Endodermal cell (in vitro differentiated cells): ENCODE results near the gene PXT1. TPM values are rescaled to one million over a fixed set of nuclear protein-coding genes. Genes with fewer than 3 reads are reported as not detected.
A peak's percentile ranks its signal among the peaks of the same experiment; 100 is the strongest.

Source experiments
- DNase-seq: peaks from one replicate; pipeline ENCODE4 v3.0.0-alpha.2; 2017
- H3K27ac ChIP-seq: 2 replicates; pipeline ENCODE4 v1.5.1; 2013; ENCODE audit warnings: mild to moderate bottlenecking, low read depth, low read length, moderate library complexity
- H3K27me3 ChIP-seq: 2 replicates; pipeline ENCODE4 v1.6.1; 2013; ENCODE audit warnings: mild to moderate bottlenecking, low read length, moderate library complexity; ENCODE audit not compliant: insufficient read depth, control insufficient read depth, poor library complexity, severe bottlenecking
- H3K36me3 ChIP-seq: 2 replicates; pipeline ENCODE4 v1.7.0; 2013; ENCODE audit warnings: mild to moderate bottlenecking, low read length, moderate library complexity; ENCODE audit not compliant: control insufficient read depth, insufficient read depth
- H3K4me1 ChIP-seq: one replicate; pipeline ENCODE4 v1.7.0; 2013; ENCODE audit warnings: low read length; ENCODE audit not compliant: control insufficient read depth, insufficient read depth
- H3K4me3 ChIP-seq: 2 replicates; pipeline ENCODE4 v1.5.1; 2013; ENCODE audit warnings: mild to moderate bottlenecking, low read length, moderate library complexity
- H3K9ac ChIP-seq: 2 replicates; pipeline ENCODE4 v1.6.1; 2013; ENCODE audit warnings: mild to moderate bottlenecking, low read length, moderate library complexity; ENCODE audit not compliant: poor library complexity, severe bottlenecking; ENCODE audit errors: extremely low read depth
- H3K9me3 ChIP-seq: 2 replicates; pipeline ENCODE4 v1.6.1; 2013; ENCODE audit warnings: mild to moderate bottlenecking, low read length, moderate library complexity; ENCODE audit not compliant: control insufficient read depth
- H3K27ac Mint-ChIP-seq: 2 replicates; pipeline ENCODE4 v1.8.0; 2020; ENCODE audit warnings: mixed read lengths
- H3K27me3 Mint-ChIP-seq: 2 replicates; pipeline ENCODE4 v1.8.0; 2021; ENCODE audit warnings: mild to moderate bottlenecking, mixed read lengths; ENCODE audit not compliant: insufficient read depth
- H3K36me3 Mint-ChIP-seq: 2 replicates; pipeline ENCODE4 v1.8.0; 2020; ENCODE audit warnings: low read depth, mixed read lengths
- H3K4me1 Mint-ChIP-seq: 2 replicates; pipeline ENCODE4 v1.8.0; 2020; ENCODE audit warnings: mixed read lengths
- H3K4me3 Mint-ChIP-seq: 2 replicates; pipeline ENCODE4 v1.8.0; 2020; ENCODE audit warnings: mild to moderate bottlenecking, moderate library complexity, mixed read lengths
- H3K9me3 Mint-ChIP-seq: 2 replicates; pipeline ENCODE4 v1.8.0; 2020; ENCODE audit warnings: mild to moderate bottlenecking, mixed read lengths
- CTCF ChIP-seq: fragments of 200-600 bp; sonication (generic); conservative IDR thresholded peaks from 2 replicates; pipeline ENCODE4 v1.5.0; 2021; ENCODE audit warnings: antibody characterized with exemption, mild to moderate bottlenecking
- WGBS, 2 experiments: methylation state at CpG; one replicate each; pipeline versions ENCODE4 v1.1.5 to v1.1.7; 2013; ENCODE audit warnings: missing lambda C conversion rate in 2 of 2, mixed read lengths in 1 of 2; ENCODE audit not compliant: insufficient coverage in 1 of 2, insufficient read length in 1 of 2; 5-methylcytosine and 5-hydroxymethylcytosine counted together
- total RNA-seq, 2 donors: library from RNA; stranded (reverse); fragmentation: NEBNext Ultra II Directional in 1 of 2; extraction: Animal tissue kit (Norgen Biotek cat#: 25700) in 1 of 2; gene quantifications; 2 replicates in 1 of 2; 3 replicates in 1 of 2; pipeline ENCODE4 v1.2.1, GENCODE V29; 2021

Gene PXT1
- total RNA-seq, 2 donors from 2014 or later = 0.15 TPM; not detected in 1

GRCh38 chr6:36432151-36432671, 10.4 kb downstream of the PXT1 start:
- no peak overlapping the region for H3K4me3 ChIP-seq
- no peak for TF ChIP-seq CTCF
- WGBS, 2 experiments = 88 to 100% methylated on average over 2 to 4 of the region's 4 CpGs
- no peaks in the 10 kb centered on the region for H3K9me3 Mint-ChIP-seq
- no peaks in the 10 kb centered on the region for H3K36me3 ChIP-seq
- no peaks in the 10 kb centered on the region for H3K27me3 Mint-ChIP-seq
- H3K9ac ChIP-seq = no peak overlapping the region
- no peaks in the 10 kb centered on the region for H3K36me3 Mint-ChIP-seq
- no peak for DNase-seq
- H3K27ac ChIP-seq = no peak overlapping the region
- no peaks in the 10 kb centered on the region for H3K9me3 ChIP-seq
- no peaks in the 10 kb centered on the region for H3K4me1 Mint-ChIP-seq
- peak overlapping the region; percentile 23 for H3K27ac Mint-ChIP-seq
- no peaks in the 10 kb centered on the region for H3K27me3 ChIP-seq
- no peak overlapping the region for H3K4me3 Mint-ChIP-seq
- H3K4me1 ChIP-seq = no peaks in the 10 kb centered on the region

DNA sequence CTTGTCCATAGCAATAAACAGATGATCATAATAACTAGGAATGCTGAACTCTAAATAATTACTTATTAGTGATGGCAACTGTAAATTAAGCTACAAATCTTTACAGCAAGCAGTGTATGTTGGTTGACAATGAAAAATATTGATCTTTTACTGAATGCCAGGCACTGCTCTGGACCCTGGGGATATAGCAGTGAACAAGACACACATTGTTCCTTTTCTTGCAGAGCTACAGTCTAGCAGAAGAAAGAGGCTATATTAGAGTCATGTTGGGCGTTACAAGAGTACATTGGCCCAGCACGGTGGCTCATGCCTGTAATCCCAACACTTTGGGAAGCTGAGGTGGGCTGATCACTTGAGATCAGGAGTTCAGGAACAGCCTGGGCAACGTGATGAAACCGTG, 11.5 kb downstream of the PXT1 start:
- no peaks in the 10 kb centered on the region for H3K27me3 ChIP-seq

DNA sequence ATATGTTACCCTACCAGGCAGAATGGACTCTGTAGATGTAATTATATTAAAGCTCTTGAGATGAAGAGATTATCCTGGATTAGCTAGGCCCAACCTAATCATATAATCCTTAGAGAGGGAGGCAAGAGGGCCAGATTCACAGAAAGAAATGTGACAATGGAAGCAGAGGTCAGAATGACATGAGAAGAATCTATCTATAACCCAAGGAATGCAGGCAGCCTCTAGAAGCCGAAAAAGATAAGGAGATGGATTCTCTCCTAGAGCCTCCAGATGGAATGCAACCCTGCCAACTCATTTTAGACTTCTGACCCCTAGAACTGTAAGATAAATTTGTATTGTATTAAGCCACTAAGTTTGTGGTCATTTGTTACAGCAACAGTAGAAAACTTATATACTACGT, 12.3 kb downstream of the PXT1 start:
- H3K9me3 ChIP-seq = no peaks in the 10 kb centered on the region
- Mint-ChIP-seq H3K27ac (no peak overlapping the region), H3K4me3 (no peak overlapping the region), H3K4me1 (no peaks in the 10 kb centered on the region), H3K27me3 (no peaks in the 10 kb centered on the region), H3K9me3 (no peaks in the 10 kb centered on the region), H3K36me3 (no peaks in the 10 kb centered on the region)
- no peaks in the 10 kb centered on the region for H3K4me1 ChIP-seq
- 85 to 92% methylated on average over 1 to 2 of the region's 2 CpGs for WGBS, 2 experiments
- no peaks in the 10 kb centered on the region for H3K36me3 ChIP-seq
- no peak for DNase-seq
- H3K27ac ChIP-seq = no peak overlapping the region
- no peak overlapping the region for H3K4me3 ChIP-seq
- H3K27me3 ChIP-seq = no peaks in the 10 kb centered on the region
- no peak for TF ChIP-seq CTCF
- no peak overlapping the region for H3K9ac ChIP-seq

More for the DNA sequence above, 11.5 kb downstream of the PXT1 start:
- no peak for DNase-seq
- no peaks in the 10 kb centered on the region for H3K27me3 Mint-ChIP-seq
- 90 to 100% methylated on average over 4 of the region's 4 CpGs for WGBS, 2 experiments
- H3K36me3 ChIP-seq = no peaks in the 10 kb centered on the region
- H3K9me3 ChIP-seq = no peaks in the 10 kb centered on the region
- H3K9ac ChIP-seq = no peak overlapping the region
- no peaks in the 10 kb centered on the region for H3K4me1 ChIP-seq
- no peaks in the 10 kb centered on the region for H3K4me1 Mint-ChIP-seq
- no peak overlapping the region for H3K27ac Mint-ChIP-seq
- no peak overlapping the region for H3K4me3 ChIP-seq
- H3K9me3 Mint-ChIP-seq = no peaks in the 10 kb centered on the region
- no peak for TF ChIP-seq CTCF
- no peak overlapping the region for H3K27ac ChIP-seq
- no peak overlapping the region for H3K4me3 Mint-ChIP-seq
- H3K36me3 Mint-ChIP-seq = no peaks in the 10 kb centered on the region
